DMS 273 (cell line): ENCODE data around the gene NFKB1.

Experiments
- DNase-seq: peaks from one replicate; lab custom pipeline; 2025; ENCODE audit not compliant: unreplicated experiment; lab: John Stamatoyannopoulos, UW

The NFKB1 gene

GRCh38 chr4:102530986-102531385 is 29.8 kb downstream of the NFKB1 start:
- DNase-seq: no peak

DNA sequence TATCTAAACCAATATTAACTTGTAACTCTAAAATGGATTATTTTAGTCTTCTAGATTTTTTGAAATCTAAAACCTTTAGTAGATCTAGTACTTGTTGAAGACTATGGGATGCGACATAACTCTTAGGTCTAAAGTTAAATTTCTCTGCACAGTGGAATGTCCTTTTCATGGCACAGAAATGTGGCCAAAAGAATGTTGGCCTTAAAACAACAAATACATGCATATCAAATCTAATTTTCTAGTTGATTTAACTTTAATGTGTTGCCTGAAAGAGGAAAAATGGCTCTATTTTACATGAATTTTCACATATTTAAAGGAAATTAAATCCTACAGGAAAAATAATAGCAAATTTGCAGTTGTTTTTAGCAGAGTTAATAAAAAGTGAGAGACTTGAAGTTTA is 30.3 kb downstream of the NFKB1 start:
- no peak for DNase-seq

GRCh38 chr4:102533348-102533747 is 32.2 kb downstream of the NFKB1 start:
- DNase-seq: no peak

DNA sequence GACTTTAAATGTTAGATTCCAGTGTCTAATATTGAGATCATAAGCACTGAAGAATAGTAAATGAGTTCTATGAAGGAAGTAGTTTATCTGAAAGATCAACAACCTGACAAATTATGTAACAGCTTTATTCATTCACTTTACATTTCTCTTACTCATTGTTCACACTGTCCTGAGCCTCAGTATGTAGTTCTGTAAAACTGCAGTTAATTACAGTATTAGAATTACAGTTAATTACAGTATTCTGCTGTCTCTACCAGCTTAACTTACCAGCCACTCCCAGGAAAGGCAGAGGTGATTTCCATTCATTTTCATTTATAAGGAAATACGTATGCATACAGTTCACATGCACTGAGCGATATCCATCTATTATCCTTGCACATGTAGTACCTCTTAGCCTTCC is 32.7 kb downstream of the NFKB1 start:
- DNase-seq: no peak

DNA sequence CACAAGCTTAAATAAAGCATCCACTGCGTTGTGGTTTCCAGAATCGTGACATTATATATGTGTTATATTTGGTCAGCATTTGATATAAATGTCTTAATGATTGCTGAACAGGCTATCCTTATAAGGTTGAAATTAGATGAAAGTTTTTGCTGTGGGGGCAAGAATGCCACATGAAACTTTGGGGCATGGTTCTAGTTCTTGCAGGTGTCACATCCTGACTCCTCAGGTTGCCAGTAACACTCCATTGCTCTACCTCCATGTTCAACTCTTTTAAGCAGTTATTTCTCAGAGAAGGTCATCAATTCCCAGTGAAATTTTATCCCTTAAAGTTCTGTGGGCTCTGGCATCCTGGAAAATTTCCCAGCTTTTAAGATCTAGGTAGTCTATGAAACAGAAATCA is 33.7 kb downstream of the NFKB1 start:
- no peak for DNase-seq

DNA sequence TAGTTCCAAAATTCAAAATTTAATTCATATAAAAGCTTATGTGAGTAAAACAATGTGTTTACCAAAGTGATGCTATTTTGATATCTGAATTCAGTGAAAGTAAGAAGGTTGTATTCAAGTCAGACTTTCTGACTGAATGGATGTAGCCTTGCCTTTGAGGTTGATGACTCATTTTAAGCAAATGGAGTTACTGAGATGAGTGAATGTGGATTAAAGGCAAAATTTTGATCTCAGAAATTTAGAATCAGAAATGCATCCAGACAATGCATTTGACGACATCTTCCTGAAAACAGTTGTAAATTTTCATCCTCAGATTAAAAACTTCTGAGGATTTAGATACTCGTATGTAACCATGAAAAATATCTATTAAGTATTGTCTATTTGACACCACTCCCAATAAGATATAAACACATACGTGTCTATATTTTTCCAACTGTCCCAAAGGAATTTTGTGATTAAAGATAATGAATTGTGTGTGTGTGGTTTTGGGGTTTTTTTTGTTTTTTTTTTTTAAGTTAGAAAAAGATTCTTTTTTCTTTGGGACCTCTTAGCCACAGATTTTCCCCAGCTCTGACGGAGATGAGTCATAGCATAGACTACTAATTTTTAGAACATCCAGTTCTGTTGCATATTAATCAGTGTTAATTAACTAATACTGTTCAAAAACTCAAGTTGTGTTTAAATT is 34.4 kb downstream of the NFKB1 start:
- DNase-seq: no peak

DNA sequence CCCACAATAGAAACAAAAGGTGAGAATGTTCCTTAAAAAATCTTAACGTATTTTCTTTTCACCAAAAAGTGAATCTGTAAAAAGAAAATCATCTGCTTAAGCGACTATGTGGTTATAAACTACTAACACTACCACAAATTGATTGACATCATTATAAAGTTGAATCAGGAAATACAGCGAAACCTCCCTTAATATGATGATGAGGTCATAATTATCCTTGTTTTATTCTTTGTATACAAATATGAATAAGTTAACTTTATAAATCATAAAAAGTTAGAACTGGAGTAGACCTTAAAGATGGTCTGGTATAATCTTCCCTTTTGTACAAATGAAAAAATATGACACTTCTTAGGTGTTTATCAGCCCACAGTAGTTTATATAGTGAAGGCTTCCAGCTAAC is 35.6 kb downstream of the NFKB1 start:
- no peak for DNase-seq

- no peak for DNase-seq
Observed at GRCh38 chr4:102537269-102537668, 36.1 kb downstream of the NFKB1 start.

- DNase-seq: no peak
Observed at GRCh38 chr4:102541697-102542096, 40.5 kb downstream of the NFKB1 start.

- DNase-seq: no peak
Observed at GRCh38 chr4:102543030-102543928, 42.1 kb downstream of the NFKB1 start.

- DNase-seq: no peak
Observed at GRCh38 chr4:102546635-102547034, 45.5 kb downstream of the NFKB1 start.

DNA sequence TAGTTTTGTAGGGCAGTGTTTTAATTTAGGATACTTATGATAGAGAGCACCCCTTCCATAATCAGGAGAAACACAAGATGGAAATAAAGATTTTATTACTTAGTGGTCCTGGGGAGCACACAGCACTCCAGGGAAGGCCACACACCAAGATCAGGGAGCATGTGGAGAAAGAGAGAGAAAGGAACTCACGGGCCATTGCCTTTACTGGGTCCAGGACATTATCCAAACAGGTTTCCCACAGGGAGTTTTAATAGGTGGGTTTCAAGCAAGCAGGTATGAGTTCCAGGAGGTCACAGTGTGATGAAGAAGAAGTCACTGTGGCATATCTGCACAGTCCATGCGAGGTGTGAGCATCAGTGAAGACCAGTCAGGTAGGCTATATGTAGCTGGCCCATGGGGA is 46.8 kb downstream of the NFKB1 start:
- DNase-seq: no peak

DNA sequence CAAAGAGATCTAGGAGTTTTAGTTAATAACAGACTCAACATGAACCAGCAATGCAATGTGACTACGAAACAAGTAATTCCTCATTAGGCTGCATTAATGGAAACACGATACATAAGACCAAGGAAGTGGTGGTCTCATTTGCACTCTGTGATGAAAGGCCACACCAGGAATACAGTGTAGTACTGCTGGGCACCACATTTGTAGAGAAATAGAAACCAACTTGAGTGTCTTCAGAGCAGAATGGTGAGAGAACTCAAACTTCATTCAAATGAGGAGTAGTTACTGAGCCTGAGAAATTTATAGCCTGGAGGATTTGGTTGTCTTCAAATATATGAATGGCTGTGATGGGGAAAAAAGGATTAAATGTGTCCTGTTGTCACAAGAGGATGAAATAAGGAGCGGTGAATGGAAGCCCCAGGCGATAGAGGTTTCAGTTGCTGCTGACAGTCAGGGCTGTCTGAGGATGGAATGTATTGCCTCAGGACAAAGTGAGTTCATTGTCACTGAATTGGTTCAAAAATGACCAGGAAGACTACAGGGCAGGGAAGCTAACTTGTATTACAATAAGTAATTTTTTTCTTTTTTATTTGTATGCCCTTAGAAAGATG is 50.9 kb downstream of the NFKB1 start:
- no peak for DNase-seq

DNA sequence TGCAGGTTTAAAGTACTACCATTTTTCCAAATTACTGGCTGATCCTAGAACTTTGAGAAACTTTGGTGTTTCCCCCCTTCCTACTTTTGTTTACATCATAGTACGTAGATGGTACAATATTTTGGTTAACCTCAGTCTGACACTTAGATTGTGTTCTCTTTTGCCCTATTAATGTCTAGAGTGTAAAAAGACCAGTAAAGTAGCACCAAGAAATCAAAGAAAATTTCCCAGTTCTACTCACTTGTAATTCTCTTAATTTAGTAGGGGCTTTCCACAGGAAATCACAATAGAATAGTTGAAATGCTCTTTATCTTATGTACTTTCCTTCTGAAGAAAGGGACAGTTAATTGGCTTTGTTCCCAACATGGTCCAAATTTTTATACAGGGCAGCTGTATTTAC is 51.6 kb downstream of the NFKB1 start:
- DNase-seq: no peak

DNA sequence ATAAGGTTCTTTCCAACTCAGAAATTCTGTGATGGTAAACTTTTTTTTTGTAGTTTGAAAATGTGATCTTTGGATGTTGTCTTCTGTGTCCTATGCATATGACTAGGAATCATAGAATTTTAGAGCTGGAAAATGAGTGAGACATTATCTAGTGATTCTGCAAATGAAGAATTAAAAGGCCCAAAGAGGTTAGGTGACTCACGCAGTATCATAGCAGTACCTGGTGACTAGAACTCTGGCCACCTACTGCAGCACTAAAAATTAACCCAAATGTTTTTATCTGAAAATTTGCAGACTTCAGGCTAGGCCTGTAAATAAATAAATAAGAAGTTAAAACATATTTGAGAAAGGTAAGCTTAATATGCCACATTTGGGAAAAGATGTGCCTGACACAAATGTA is 52.8 kb downstream of the NFKB1 start:
- DNase-seq: no peak

GRCh38 chr4:102554482-102554881 is 53.3 kb downstream of the NFKB1 start:
- no peak for DNase-seq

DNA sequence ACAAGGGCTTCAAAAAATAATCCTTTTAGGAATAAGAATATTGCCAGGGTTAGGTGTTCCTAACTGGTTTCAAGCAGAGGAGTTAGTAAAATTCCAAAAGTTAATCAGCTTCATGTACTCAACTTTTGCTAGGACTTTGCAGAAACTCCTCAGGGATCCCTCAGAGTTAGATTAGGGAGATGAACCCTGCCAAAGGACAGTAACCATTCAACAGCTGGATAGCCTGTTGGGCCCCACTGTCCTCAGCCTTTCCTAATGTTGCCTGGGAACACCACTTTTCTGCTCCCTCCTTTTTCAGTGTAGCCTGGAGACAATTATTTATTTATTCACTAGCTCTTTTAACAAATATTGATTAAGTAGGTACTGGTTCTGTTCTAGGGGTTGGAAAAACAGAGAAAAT is 53.8 kb downstream of the NFKB1 start:
- DNase-seq: no peak

- no peak for DNase-seq
Observed at GRCh38 chr4:102557636-102558035, 56.5 kb downstream of the NFKB1 start.

DNA sequence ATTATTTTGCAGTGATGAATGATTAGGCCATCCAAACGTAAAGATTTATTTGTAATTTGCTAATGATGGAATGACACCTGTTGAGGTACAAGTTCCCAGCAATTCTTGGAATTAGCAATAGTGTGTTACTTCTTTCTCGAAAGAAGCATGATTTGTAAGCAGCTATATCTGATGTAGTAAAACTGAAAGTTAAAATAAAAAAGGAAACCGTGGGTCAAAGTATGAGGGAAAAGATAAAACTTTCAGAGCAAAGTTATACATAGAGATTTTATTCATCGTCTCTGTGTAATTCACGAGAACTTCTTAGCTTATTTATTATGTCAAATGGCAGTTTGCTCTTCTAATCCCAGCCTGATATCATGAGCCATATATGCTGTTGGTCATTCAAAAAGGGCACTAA is 59.0 kb downstream of the NFKB1 start:
- DNase-seq: no peak

DNA sequence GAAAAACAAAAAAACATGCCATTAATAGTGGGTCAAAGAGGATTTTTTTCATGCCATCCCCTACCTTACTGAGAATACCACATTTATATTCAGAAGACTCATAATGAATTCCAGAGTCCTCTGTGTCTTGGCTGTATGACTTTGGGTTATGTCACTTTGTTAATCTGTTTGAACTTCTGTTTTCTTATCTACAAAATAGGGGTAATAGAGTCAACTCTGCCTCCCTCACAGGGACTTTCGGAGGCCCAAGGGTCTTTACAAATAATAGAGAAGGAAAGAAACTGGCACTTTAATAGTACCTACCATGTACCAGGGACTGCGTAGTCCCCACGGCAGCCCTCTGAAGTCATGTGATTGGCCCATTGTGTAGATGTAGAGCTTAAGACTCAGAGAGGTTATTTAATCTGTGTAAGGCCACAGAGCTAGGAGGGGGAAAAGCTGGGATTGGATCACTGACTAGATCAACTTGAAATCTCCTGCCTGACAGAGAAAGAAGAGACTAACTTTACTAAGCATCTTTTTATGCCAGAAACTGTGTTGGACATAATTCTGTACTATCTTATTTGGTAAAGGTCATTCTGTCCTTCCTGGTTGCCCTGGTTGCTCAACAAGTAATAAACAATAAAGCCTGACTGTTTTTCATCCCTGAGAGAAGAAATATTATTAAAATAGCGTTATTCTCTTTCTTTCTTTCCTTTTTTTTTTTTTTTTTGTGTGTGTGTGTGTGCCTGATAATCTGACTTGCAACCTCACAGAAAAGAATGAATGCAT is 59.6 kb downstream of the NFKB1 start:
- no peak for DNase-seq

DNA sequence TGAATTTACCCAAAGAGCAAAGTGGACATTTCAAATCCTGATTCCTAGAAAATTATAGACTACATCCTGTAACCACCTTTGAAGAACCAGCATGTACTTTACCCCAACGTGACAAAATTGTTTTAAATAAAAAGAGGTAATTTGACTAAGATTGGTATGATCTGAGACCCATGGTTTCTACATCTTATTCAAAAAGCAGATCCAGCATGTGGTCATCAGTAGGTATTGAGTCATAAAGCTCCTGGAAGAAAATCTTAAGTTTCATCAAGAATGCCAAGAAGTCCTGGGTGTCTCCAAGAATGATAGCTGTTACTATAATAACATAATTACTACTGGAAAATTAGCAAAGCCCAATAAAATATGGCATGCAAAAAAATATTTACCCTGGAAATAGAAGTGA is 61.8 kb downstream of the NFKB1 start:
- DNase-seq: no peak
